HG03521 (cell line): ENCODE data around the gene HNRNPA1.
A peak's percentile ranks its signal among the peaks of the same experiment; 100 is the strongest.
"Not testable (repeated sequence)": the region's sequence is repeated elsewhere in the genome, so short reads cannot be mapped to it uniquely, and the experiment has no call there.

ENCODE experiments used
- ATAC-seq: cut with Tn5 transposase; IDR thresholded peaks from one replicate; pipeline ENCODE4 v1.9.1; 2021; ENCODE audit warnings: mild to moderate bottlenecking, moderate library complexity; ENCODE audit not compliant: unreplicated experiment

Gene HNRNPA1

DNA sequence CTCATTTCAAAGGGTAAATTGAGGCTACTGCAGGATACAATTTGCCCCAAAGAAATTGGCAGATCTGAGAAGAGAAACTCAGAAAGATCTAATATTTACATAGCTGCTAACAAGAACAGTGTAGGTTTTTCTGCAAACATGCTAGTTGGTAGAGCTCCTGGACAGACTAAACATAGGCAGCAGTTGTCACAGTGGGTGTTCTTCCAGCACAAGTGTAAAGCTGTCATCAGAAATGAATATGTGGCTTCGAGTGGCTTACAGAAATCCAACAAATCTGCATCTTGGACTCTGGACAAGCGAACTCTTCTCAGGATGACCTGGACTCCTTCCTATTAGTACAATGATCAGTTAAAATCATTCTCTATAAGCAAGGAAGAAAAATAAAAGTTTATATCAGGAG is 6.5 kb upstream of the HNRNPA1 start:
- no peak for ATAC-seq

DNA sequence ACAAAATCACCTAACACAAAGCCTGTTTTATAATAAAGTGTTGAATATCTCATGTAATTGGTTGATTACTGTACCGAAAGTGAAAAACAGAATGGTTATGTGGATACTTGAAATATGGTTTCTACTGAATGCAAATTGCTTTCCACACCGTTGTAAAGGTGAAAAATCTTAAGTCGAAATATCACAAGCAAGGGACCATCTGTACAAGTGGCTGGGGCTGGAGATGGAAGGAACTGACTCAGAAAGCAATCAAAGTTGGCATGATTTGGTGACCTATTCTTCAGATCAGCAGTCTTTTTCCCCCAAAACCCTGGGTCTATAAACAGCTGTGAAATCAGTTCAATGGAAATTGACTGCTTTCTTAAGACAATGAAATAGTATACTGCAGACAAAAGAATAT is 4.2 kb upstream of the HNRNPA1 start:
- ATAC-seq, result no peak

DNA sequence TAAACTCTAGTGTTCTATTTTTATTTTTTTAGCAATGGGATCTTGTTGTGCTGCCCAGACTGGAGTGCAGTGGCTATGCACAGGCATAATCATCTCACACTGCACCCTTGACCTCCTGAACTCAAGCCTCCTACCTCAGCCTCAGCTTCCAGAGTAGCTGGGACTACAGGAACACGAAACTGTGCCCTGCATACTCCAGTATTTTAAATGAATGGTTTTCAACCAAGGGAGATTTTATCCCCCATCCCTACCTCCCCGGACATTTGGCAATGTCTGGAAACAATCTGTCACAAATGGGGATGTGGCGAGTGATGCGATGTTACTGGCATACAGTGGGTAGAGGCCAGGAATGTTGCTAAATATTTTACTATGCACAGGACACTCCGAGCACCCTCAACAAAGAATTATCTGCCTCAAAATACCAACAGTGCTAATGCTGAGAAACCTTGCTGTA is 2.7 kb upstream of the HNRNPA1 start:
- no peak for ATAC-seq

DNA sequence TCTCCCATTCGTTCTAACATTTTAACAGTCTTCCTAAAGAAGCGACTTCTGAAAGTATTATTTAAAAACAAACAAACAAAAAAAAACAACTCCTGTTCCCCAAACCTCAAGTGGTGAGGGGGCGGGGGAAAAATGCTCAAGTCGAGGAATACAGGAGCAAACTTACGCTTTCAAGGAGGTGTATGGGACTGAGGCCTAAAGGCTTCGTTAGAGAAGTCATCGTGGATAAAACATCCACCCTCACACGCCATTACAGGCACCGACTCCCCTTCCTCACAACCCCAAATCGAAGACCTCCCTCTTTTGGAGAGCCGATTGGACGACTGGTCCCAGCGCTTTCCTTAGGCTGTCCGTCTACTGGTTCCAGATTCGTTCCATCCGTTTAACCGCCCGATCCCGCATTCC is 1.3 kb upstream of the HNRNPA1 start:
- no peak for ATAC-seq

DNA sequence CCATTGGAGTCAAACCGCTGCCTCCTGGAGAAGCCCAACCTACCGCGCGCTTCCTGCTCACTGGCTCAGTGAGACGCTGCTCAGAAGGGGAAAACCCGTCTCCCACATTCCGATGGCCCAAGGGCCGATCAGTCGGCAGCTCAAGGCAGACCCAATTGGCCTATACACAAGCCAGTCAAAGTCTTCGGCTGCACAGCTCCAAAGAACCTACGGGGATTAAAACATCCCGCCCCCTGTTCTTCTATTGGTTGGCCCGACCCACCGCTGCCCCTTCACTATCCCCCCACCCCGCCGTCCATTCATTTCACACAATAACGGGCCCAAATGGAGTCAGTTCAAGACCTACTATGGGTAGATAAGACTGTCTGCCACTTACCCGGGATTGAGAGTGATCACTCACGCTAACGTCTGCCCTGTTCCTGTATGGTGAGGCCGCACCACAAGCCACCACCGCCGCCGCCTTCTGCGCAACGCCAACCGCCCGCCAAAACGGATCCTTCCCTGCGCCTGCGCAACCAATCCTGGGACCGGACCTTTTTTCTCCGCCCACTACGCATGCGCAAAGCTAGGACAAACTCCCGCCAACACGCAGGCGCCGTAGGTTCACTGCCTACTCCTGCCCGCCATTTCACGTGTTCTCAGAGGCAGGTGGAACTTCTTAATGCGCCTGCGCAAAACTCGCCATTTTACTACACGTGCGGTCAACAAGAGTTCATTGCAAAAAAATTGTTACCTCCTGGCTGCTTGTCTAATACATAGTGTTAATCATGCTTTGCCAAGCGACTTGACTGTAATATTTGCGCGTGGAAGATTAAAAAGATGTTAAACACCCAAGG is 676 bp upstream of the HNRNPA1 start, which contains the start of gene CBX5:
Gene CBX5, minus strand, starts transcription at position 491 of the 836 bp plus-strand sequence. CDS start 22,472 bp downstream, outside the sequence.
- ATAC-seq, result peak; percentile 70

DNA sequence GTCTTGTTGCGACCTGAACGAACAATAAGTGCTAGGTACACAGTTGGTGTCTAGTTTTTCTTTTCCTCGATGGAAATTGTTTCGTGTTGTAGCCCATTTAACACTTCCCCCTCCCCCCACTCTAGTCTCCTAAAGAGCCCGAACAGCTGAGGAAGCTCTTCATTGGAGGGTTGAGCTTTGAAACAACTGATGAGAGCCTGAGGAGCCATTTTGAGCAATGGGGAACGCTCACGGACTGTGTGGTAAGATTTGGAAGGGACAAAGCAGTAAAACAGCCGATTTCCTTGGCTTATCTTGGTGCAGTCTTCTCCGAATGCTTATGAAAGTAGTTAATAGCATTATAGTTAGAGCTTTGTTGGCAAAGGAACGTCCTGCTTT is 724 bp downstream of the HNRNPA1 start:
- not testable (repeated sequence) for ATAC-seq

DNA sequence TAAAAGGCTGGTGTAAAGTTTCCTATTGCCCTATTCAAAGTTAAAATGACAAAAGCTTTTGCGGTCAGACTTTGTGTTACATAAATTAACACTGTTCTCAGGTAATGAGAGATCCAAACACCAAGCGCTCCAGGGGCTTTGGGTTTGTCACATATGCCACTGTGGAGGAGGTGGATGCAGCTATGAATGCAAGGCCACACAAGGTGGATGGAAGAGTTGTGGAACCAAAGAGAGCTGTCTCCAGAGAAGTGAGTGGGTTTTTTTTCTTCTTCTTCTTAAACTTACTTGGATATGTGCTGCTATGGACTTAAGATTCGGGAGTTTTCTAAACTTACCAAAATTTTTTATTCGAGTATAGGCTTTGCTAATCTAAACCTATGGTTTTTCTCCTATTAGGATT is 1.2 kb downstream of the HNRNPA1 start:
- ATAC-seq, result not testable (repeated sequence)

DNA sequence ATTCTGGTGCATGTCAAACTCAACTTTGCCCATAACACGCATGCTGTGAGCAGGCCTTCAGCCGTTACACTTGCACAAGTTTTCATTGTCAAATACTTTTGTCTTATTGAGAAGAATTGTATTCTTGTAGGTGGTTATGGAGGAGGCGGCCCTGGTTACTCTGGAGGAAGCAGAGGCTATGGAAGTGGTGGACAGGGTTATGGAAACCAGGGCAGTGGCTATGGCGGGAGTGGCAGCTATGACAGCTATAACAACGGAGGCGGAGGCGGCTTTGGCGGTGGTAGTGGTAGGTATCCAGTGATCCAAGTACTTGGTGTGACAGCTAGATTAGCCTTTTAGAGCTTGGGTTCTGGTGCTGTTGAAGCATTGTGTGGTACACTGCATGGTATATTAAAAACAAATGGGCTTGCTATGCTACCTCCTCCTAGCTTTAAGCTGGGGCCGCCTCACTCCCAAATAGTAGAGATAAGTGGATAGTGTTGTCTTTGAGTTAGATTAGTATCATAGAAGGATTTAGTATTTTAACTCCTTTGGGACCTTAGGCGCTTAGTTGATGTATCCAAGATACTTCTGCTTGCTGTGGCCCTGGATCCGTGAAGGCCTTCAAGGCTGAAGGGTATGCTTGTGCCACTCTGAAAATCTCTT is 2.5 kb downstream of the HNRNPA1 start:
- no peak for ATAC-seq

DNA sequence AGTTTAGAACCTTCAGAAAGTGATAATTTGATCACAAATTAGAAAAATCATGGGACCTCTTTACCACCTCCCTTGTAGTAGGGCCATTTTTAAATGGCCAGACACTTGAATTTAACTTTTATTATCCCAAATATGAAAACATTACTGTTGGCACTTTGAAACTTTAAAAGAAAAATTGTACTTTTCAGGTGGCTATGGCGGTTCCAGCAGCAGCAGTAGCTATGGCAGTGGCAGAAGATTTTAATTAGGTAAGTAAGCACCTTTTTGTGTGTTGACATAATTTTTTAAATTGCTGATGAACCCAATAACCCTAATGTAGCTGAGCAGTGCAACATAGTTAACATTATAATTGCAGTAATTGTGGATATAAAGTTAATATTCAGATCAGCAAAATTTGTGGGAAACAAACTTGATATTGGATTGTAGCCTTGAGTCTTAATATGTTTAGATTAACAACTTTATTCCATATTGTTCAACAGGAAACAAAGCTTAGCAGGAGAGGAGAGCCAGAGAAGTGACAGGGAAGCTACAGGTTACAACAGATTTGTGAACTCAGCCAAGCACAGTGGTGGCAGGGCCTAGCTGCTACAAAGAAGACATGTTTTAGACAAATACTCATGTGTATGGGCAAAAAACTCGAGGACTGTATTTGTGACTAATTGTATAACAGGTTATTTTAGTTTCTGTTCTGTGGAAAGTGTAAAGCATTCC is 3.7 kb downstream of the HNRNPA1 start:
- ATAC-seq, result not testable (repeated sequence)

DNA sequence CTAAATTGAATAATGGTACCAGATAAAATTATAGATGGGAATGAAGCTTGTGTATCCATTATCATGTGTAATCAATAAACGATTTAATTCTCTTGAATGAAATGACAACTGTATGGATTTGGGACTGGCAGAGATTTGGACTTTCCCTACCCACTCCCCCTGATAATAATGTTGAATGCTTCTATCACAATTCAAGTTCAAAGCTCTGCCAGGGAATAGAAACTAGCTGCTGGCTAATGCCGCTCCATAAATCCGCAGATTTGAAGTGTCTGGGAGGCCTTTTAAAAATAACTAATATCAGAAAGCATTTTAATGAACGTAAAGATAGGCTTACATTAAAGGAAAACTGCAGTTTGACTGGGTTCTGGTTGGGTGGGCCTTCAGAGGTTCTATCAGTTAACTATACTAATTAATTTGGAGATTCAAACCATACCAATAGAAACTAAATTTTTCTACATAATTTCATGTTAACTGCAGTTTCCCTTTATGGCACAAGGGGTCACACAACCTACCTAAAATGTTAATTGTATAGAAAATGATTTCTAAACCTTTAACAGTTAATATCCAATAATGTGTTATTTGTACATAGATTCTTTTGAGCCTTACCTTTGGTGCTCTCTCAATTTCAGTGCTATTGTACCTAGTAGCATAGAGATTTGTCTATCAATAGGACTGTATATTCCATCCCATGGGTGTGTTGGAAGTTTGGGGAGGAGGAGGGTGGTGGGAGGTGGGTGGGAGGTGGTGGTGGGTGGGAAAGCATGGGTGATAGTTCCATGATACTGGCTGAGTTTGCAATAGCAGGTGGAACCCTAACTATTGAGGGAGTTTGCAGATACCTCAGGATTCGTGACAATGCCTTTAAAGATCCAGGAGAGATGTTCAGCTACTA is 4.9 kb downstream of the HNRNPA1 start:
- ATAC-seq, result no peak

DNA sequence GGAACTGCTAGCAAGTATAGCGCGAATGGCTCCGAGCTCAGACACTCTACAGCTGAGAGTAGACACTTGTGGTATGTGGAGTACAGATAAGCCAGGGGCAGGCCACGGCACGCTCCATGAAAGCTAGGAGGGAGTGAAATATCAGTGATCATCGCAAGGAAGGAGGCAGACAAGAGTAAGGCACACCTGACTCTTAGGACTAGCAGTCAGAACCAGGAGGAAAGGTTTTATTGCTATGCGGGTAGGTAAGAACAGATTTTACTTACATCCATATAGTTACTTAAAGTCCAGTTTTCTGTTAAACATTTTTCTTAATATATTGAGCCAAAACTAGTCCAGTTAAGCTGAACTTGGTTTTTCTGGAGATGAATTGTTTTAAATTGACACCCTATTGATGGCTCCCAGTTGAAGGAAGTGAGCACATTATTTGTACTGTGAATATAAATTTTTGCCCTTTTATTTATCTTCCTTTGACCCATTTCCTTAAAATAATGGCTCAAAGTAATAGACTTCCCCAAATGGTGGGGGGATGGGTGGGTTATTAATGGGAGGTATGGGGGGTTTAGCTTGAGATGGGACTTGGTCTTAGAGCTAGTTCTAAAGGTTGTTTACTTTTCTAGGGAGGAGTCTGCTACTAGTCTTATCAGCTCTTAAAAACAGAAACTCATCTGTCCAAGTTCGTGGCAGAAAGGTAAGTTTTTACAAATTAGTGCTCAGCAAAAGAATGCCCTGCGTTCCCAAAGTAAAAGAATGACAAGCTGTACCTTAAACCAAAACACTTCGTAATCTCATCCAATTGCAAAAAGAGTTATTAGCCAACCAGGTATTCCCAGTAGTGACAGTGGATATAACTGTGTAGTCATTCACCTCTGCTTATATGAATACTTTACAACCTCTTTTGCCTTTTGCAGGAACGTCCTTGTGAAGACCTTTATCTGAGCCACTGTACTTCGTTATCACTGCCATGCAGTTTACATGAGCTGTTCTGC is 5.8 kb downstream of the HNRNPA1 start:
- no peak for ATAC-seq

DNA sequence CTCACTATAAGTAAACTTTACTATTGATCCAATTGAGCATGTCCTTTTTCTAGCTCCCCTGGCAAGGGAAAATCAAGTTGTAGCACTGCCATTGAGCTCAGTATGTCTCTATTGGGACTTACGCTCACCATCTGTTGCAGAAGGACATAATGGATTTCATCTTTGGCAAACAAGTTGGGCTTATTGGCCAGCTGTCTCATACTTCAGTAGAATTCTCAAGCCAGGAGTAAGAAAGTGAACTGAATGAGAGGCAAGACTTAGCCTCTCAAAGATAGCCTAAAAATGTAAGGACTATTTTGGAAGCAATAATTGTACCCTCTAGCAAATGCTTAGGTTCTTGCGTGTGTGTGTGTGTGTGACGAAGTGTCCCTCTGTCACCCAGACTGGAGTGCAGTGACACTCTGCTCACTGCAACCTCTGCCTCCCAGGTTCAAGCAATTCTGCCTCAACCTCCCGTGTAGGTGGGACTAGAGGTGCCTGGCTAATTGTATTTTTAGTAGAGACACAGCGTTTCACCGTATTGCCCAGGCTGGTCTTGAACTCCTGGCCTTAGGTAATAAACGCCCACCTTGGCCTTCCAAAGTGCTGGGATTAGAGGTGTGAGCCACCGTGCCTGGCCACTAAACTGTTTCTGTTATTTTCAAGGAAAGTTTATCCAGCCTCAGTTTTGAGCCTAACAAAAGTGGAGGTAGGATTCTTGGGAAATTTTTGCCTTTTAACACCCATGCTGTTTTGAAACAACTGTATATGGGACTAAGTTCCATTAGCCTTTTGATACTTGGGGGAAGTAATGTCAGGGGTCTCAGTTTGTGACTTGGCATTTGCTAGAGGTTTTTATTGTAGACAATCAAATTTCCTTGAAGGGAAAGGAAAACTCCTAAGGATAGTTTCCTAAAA is 7.0 kb downstream of the HNRNPA1 start:
- no peak for ATAC-seq

DNA sequence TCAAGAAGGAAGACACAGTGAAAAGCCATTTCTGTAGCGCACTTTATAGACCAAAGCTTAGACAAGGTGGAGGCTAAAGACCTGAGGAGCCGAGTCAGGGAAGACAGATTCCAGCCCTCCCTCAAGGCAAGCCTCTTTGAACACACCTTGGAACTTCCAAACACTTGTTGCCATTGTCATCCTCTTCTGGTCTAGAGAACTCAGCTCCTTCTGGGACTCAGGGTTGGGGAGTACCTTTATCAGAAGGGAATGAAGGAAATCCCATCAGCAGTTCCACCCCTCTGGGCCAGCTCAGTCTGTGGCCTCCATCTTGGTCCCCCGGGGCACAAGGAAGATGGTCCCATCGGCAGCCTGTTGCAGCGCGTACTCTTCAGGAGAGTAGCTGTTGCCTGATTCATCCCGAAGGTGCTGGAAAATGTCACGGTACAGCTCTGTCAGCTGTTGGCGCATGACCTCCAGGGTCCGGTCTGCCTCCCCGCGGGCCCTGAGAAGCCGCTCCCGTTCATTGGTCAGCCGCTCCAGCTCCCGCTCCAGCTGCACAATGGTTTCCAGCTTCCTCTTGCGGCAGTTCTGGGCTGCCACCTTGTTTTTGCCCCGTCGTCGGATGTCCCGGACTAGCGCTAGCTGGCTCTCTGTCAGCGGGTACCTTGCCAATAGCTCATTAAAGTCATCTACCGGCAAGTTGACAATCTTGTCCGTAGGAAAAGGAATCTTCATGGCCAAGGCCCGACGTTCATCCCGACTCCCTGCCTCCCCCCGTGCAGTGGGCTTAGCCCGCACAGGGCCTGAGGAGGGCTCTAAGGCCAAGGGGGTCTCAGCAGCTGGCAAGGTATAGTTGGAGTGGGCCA is 11.8 kb downstream of the HNRNPA1 start:
- no peak for ATAC-seq

DNA sequence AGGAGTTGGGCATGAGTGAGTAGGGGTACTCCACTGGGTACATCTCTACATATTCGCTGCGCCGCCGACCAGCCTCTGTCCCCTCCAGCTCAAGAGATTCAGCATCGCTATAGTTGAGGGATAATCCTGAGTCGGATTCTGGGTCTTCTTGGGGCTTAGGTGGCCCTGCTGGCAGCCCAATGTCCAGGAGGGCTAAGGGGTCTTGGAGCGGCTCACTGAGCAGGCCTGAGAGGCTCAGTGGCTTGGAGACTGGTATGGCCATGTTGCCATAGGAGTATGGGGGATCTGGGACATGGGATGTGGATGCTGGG is 12.4 kb downstream of the HNRNPA1 start:
- ATAC-seq, result no peak

DNA sequence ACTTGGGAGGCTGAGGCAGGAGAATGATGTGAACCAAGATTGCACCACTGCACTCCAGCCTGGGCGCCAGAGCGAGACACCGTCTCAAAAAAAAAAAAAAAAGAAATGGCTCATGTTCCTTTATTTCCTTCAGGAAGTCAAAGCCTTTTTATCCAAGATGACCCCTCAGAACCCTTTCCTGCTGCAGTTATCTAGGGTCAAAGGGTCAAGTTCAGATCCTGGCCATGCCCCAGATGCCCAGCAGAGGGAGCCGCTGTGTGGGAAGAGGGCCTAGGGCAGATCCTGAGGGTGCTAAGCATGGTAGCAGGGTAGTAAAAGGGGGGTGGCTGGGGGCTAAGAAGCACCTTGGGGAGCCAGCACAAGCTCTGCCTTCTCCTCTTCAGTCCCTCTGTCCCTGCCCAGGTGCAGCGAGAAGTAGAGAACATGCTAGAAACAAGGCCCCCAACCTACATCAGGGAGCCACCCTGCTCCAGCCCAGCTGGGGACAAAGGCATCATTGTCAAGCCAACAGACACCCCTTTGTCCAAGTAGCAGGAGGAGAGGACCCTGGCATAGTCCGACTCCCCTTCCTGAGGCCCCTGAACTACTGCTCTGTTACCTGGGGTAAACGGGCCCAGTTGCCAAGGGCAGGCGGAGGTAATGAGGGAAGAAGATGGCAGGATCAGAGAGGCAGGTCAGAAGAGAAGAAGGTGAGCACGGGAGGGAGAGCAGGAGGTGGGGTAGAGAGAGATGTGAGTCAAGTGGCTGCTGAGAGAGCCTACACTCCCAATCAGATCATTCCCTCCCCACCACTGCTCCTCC is 13.8 kb downstream of the HNRNPA1 start:
- no peak for ATAC-seq

DNA sequence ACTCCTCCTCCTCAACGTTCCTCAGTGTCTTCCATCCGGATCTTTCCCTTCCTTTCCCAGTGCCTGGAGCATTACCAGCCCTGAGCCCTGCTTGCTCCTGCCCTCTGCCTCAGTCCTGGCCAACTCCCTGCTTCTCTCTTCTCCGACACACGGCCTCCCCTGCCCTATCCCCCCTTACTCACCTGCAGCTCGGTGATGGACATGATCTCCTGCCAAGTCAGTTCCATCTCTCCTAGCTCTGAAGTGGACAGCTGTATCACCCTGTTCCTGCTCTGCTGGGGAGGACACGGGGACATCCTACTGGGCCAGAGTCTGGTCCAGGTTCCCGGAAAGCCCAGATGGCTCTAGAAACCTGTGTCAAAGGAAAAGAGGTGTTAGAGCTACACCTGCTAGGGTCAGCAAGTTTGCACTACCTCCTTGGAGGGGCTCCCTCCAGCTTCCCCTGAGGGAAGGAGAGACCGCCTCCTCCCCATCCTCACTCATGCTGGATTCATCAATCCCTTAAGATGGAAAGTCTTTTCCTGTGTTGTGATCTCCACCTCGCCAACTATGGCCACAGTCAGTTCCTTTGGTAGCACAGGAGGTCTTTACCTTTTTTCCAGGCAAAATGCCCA is 14.5 kb downstream of the HNRNPA1 start:
- no peak for ATAC-seq
